HAP-1 (cell line): Measurements from ENCODE around the gene SIX5.
A peak's percentile ranks its signal among the peaks of the same experiment; 100 is the strongest.
"Not testable (repeated sequence)": the region's sequence is repeated elsewhere in the genome, so short reads cannot be mapped to it uniquely, and the experiment has no call there.

ENCODE experiments used
- DNase-seq, 2 experiments: peaks; one replicate each; pipeline ENCODE4 v3.0.0-alpha.2; 2016 to 2020; ENCODE audit warnings: low spot score in 2 of 2
- H3K27me3 ChIP-seq: fragments of 250-450 bp; sonication (Bioruptor Pico); 2 replicates; pipeline ENCODE4 v1.5.1; 2020; ENCODE audit warnings: low read depth, mild to moderate bottlenecking, moderate library complexity
- H3K36me3 ChIP-seq: fragments of 250-450 bp; sonication (Bioruptor Pico); replicated peaks from 2 replicates; pipeline ENCODE4 v1.5.1; 2020; ENCODE audit warnings: mild to moderate bottlenecking
- H3K4me1 ChIP-seq: fragments of 250-450 bp; sonication (Bioruptor Pico); 2 replicates; pipeline ENCODE4 v1.5.1; 2020; ENCODE audit warnings: mild to moderate bottlenecking
- H3K4me3 ChIP-seq: fragments of 250-450 bp; sonication (Bioruptor Pico); 2 replicates; pipeline ENCODE4 v1.5.1; 2020; ENCODE audit warnings: mild to moderate bottlenecking, moderate library complexity
- H3K9me3 ChIP-seq: fragments of 250-450 bp; sonication (Bioruptor Pico); 2 replicates; pipeline ENCODE4 v1.5.1; 2020; ENCODE audit warnings: mild to moderate bottlenecking, moderate library complexity
- in situ Hi-C: fragments of 300-500 bp; cut with MboI; formaldehyde crosslinking; loops from 3 replicates; pipeline ENCODE4 v1.14.3; 2020; ENCODE audit warnings: low sequenced_read_pairs, inconsistent platforms, mixed read lengths

The SIX5 gene

DNA sequence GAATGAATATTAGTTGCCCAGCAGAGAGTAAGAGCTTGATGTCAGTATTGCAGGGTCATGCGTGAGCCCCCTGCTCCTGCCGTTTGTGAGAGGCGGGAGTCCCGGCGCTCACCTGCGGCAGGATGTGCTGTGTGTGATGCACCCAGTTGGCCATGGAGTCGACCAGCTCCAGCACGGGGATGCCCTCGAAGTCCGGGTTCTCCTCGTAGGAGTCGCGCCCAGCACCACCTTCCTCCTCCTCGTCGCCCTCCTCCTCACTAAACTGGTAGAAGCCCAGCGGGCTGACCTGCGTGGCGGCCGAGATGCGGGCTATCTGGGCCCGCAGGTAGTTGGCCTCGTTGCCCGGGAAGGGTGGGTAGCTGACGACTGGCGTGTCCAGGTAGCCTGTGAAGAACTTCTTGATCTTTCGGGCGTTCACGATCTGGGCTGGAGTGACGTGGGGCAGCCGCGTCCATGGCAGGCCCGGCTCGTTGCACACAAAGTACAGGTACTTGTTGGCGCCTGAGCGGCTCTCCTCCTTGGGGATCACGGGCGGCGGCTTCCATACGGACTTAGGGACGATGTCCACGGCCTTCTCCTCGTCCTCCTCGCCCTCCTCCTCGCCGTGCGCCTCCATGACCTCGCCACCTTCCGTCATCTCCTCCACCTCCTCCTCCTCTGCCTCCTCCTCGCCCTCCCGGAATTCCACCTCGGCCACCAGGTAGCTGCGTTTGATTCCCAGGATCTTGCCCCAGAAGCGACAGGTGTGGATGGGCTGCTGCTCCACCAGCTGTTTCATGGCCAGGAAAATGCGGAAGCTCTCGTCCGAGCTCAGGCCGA is 35.3 kb upstream of the SIX5 start:
- Histone ChIP-seq H3K4me1 (no peaks in the 10 kb centered on the region; the same call in 1 of the 2 replicates), H3K36me3 (no peaks in the 10 kb centered on the region), H3K27me3 (no peaks in the 10 kb centered on the region), H3K9me3 (no peaks in the 10 kb centered on the region), H3K4me3 (no peak overlapping the region)
- in situ Hi-C loops = no loop called here
- DNase-seq = no peak

DNA sequence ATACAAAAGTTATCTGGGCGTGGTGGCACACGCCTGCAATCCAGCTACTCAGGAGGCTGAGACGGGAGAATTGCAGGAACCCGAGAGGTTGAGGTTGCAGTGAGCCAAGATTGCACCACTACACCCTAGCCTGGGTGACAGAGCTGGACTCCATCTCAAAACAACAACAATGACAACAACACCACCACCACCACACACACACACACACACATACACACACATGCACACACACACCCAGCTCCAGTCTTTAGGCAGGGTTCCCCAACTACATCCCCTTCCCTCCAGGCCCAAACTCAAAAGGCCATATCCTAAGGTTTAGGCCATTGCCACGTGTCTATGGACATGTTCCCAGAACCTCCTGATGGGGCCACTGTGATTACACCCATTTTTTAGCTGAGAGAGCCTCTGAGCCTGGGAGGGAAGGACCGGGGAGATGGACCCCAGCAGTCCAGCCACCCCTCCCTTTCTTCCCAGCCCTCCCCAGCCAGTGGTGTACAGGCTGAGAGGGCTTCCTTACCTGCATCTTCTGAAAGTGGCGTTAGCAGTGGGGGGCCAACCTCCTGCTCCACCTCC is 32.6 kb upstream of the SIX5 start:
- in situ Hi-C loops = no loop called here
- no peaks in the 10 kb centered on the region for H3K27me3 ChIP-seq
- H3K9me3 ChIP-seq = no peaks in the 10 kb centered on the region
- no peak overlapping the region for H3K4me3 ChIP-seq
- H3K36me3 ChIP-seq = no peaks in the 10 kb centered on the region
- DNase-seq = no peak
- H3K4me1 ChIP-seq = no peaks in the 10 kb centered on the region; the same call in 1 of the 2 replicates

DNA sequence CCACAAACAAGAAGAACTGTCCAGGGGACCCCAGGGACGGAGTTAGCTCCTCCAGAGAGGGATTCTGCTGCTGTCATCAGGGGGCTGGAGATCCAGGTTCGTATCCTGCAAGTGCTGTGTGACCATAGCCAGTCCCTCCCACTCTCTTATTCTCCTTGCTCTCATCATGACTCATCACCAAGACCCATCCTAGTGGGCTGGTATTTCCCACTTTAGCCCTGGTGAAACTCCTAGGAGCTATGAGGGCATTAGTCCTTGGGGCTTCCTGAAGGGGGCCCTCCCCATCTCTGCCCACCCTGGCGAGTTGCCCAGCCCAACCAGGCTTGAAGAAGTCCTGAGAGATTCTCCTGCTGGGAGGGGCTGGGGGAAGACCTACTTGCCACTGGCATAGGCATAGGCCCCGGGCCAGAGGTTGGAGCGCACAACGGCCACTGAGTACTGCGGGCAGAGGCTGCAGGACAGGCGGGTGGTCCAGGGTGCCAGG is 31.1 kb upstream of the SIX5 start:
- Histone ChIP-seq H3K9me3 (no peaks in the 10 kb centered on the region), H3K27me3 (no peaks in the 10 kb centered on the region), H3K4me1 (no peaks in the 10 kb centered on the region; the same call in 1 of the 2 replicates), H3K4me3 (no peak overlapping the region), H3K36me3 (no peaks in the 10 kb centered on the region)
- in situ Hi-C loops = no loop called here
- no peak for DNase-seq

DNA sequence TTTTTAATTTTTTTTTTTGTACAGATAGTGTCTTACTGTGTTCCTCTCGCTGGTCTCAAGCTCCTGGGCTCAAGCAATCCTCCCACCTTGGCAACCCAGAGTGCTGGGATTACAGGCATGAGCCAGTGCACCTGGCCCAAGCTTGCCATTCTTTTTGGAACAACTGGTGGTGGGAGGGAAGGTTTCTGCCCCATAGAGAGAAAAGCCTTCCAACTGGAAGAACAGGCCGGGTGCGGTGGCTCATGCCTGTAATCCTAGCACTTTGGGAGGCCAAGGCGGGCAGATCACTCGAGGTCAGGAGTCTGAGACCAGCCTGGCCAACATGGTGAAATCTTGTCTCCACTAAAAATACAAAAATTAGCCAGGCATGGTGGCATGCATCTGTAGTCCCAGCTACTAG is 30.5 kb upstream of the SIX5 start:
- H3K4me1 ChIP-seq, H3K9me3 ChIP-seq, H3K27me3 ChIP-seq, in situ Hi-C loops, H3K4me3 ChIP-seq, H3K36me3 ChIP-seq, DNase-seq: not testable (repeated sequence)

DNA sequence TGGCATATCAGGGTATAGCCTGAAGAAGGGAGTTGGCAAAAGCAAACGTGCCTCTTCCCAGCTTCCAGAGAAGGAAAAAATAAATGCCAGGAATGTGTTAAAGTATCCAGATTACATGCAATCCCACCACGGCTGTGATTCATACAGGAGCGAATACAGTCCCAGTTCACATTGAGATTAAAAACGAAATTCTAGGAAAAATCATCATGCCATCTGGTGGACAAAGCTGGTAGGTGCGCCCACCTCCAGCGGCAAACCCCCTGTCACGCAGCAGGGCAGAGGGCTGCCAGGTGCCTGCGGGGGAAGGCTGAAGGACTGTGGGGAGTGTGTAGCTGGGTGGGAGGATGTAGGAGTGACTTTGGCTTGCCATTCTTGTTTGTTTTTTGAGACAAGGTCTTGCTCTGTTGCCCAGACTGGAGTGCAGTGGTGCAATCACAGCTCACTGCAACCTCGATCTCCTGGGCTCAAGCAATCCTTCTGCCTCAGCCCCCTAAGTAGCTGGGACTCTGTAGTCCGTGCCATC is 30.0 kb upstream of the SIX5 start:
- in situ Hi-C loops = no loop called here
- Histone ChIP-seq H3K36me3 (no peaks in the 10 kb centered on the region), H3K27me3 (no peaks in the 10 kb centered on the region), H3K4me1 (no peaks in the 10 kb centered on the region; the same call in 1 of the 2 replicates), H3K4me3 (no peak overlapping the region), H3K9me3 (no peaks in the 10 kb centered on the region)
- DNase-seq = peak; percentile 50 to 79

DNA sequence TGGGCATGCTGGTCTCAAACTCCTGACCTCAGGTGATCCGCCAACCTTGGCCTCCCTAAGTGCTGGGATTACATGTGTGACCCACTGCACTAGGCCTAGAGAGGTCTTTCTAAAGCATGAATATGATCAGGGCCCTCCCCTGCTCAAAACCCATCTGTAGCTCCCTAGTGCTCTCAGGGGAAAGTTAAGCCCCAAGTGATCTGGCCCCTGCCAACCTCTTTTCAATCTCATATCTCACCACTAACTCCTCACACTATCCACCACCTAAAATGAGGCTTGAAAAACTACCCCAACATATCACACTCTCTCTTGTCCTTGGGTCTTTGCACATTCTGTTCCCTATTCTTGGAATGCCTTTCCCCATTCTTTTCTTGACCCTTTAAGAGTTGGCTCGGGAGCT is 25.6 kb upstream of the SIX5 start:
- no peaks in the 10 kb centered on the region for H3K9me3 ChIP-seq
- H3K27me3 ChIP-seq = no peaks in the 10 kb centered on the region
- DNase-seq = no peak
- H3K36me3 ChIP-seq = peaks cover 11% of the 10 kb centered on the region
- in situ Hi-C loops = no loop called here
- H3K4me1 ChIP-seq = peaks cover 5% of the 10 kb centered on the region
- H3K4me3 ChIP-seq = no peak overlapping the region

DNA sequence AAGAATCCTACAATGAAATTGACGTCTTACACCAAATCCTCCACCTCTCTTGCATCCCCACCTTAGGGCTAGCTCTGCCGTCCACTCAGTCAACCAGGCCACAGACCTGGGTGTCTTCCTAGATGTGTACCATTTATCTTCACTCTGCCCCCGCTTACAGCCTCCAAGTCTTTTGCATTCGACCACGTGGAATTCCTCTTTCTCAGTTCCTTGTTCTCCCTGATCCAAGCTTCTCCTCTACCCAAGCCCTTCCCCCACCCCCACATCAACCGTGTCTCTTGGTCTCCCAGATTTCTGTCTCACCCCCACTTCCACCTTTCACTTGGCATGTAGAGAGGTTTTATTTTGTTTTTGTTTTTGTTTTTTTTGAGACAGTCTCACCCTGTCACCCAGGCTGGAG is 24.8 kb upstream of the SIX5 start:
- in situ Hi-C loops = no loop called here
- Histone ChIP-seq H3K9me3 (no peaks in the 10 kb centered on the region), H3K4me3 (no peak overlapping the region), H3K36me3 (peaks cover 18% of the 10 kb centered on the region), H3K4me1 (peaks cover 5% of the 10 kb centered on the region; the same call in 1 of the 2 replicates), H3K27me3 (no peaks in the 10 kb centered on the region)
- DNase-seq = no peak

DNA sequence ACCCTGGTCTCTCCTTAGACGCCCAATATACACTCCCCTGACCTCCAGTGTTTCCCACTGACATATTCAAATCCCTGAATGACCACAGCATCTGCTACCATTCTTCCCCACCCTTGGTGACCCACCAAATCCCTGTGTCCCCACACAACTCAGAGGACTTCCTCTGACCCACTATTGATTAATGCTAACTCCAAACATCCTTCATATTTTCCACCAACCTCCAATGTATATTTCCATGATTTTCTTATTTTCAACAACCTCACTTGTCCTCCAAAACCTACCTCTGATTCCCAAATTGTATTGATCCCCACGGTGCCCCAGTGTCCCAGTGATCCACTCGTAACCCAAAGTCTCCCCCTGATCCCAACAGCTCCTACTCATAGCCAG is 24.1 kb upstream of the SIX5 start:
- H3K4me3 ChIP-seq = peak overlapping the region; percentile 73
- H3K9me3 ChIP-seq = no peaks in the 10 kb centered on the region
- no peak for DNase-seq
- no peaks in the 10 kb centered on the region for H3K27me3 ChIP-seq
- peaks cover 25% of the 10 kb centered on the region for H3K36me3 ChIP-seq
- in situ Hi-C loops = no loop called here
- H3K4me1 ChIP-seq = peaks cover 5% of the 10 kb centered on the region; the same call in 1 of the 2 replicates

DNA sequence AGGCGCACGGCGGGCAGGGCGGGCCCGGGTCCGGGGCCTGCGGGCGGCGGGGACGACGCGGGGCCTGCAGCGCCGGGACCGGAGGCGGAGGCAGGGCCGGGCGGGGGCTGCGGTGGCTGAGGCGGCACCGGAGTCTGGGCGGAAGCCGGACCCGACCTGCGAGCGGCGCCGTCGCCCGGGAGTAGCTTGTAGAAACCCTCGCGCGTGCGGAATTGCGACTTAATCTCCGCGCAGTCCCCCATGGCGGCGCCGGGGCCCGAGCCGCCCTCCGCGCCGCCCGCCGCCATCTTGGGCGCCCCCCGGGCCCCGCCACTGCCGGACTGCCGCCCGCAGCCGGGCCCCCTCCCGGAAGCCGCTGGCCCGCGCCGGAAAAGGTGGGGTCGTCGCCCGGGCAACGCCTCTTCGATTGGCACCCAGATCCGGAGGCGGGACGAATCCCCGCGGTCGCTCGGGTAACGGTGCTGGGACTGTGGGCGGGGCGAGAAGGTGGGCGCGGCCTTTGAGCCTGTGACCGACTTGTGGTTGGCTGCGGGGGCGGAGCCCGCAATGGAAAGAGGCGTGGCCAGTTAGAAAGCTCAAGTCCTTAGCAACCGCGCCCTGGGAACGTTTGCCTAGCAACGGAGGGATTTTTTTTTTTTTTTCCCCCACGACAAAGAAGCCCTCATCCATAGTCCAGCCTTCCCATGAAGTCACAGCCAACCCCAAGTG is 23.6 kb upstream of the SIX5 start, which contains the start of gene DMWD:
Gene DMWD (minus strand): TSS at position 376 of the 708 bp plus-strand sequence. CDS start 89 bp downstream, at position 287.
- peak; percentile 94 to 100 for DNase-seq
- Histone ChIP-seq H3K36me3 (peaks cover 25% of the 10 kb centered on the region), H3K4me3 (peak within 1 kb of the TSS; percentile 73), H3K27me3 (no peaks in the 10 kb centered on the region), H3K9me3 (no peaks in the 10 kb centered on the region), H3K4me1 (peaks cover 5% of the 10 kb centered on the region; the same call in 1 of the 2 replicates)
- in situ Hi-C loops = no loop called here

DNA sequence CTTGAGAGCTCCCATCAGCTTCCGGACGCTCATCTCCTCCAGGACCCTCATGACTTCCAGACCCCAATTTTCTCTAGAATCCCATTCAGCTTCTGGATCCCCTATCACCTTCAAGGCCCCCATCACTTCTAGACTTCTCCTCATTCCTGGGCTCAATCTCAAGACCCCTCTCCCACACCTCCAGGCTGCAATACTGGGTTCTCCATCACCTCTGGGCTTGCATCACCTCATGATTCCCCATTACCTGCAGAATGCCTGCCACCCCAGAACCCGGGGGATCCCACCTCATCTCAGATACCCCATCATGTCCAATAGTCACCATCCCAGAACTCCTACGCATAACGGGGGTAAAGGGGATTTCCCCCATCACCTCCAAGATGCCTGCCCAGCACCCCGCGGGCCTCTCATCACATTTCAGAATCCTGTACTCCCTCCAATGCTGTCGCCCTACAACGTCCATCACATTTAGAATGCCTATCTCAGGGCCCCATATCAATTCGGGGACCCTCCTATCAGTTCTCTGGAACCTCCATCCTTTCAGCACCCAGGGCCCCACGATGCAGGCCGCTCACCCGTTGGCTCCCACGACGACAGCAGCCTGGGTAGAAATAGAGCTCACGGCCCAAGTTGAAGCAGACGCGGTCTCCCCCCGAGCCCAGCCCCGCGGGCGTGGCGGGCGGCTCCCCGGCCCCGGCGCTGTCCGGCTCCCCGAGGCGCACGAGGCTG is 22.9 kb upstream of the SIX5 start:
- Histone ChIP-seq H3K4me3 (peak overlapping the region; percentile 73), H3K27me3 (no peaks in the 10 kb centered on the region), H3K36me3 (peaks cover 30% of the 10 kb centered on the region), H3K9me3 (no peaks in the 10 kb centered on the region), H3K4me1 (peaks cover 5% of the 10 kb centered on the region; the same call in 1 of the 2 replicates)
- in situ Hi-C loops = no loop called here
- no peak for DNase-seq

DNA sequence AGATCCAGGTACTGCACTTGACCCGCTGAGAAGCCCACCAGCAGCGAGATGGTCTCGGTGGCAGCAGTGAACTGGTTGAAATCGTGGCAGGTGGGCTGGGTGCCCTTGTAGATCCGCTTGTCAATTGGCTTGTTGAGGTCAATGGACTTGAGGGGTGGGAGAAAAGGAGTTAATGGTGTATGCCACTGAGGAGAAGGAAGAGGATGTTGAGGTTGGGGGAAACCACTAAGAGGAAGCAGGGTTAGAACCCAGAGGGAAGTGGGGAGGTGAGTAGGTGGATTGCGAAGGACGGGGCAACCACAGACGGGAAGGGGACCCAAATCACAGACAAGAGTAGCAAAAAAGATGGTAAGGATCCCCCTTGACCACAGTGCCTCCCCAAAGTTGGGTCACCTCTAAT is 21.9 kb upstream of the SIX5 start:
- Histone ChIP-seq H3K9me3 (no peaks in the 10 kb centered on the region), H3K4me1 (peaks cover 5% of the 10 kb centered on the region; the same call in 1 of the 2 replicates), H3K36me3 (peaks cover 38% of the 10 kb centered on the region), H3K27me3 (no peaks in the 10 kb centered on the region), H3K4me3 (no peak overlapping the region; the same call in 1 of the 2 replicates)
- DNase-seq = no peak
- in situ Hi-C loops = no loop called here

DNA sequence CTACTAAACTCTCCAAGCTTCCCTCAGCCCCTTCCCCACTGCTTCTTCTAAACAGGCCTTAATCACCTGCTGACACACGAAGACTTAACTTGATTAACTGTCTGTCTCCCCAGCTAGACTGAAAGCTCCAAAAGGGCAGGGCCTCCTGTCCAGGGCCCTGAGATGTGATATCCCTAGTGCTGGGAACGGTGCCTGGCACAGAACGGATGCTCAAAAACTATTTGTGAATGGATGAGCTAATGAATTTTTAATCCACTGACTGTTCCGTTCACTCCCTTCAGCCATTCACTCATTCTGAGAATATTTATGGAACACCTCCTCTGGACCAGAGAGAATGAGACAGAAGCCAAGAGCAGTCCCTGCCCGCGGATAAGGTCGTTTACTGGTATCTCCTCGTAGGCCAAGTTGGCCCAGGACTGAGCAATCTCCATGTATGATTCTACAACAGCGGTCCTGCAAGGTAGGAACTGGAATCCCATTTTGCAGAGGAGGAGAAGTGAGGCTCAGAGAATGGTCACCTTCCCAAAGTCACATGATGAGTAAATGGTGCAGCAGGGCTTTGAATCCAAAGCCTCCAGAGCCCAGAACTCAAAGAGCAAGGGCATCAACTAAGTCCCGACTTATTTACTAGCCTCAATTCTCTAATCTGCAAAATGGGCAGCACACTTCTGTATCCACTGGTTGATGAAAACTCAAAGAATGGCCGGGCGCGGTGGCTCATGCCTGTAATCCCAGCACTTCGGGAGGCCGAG is 20.2 kb upstream of the SIX5 start:
- Histone ChIP-seq H3K36me3 (peaks cover 49% of the 10 kb centered on the region), H3K4me3 (no peak overlapping the region), H3K27me3 (no peaks in the 10 kb centered on the region), H3K9me3 (no peaks in the 10 kb centered on the region), H3K4me1 (peaks cover 5% of the 10 kb centered on the region; the same call in 1 of the 2 replicates)
- in situ Hi-C loops = no loop called here
- DNase-seq = no peak
